NCI-H187 treated with DMSO at 0.1 percent for 48 hours (cell line): ENCODE measurements around the gene PDLIM1.

Experiments used
- DNase-seq: peaks from one replicate; lab custom pipeline; 2025; lab: John Stamatoyannopoulos, UW

Gene PDLIM1, protein sequence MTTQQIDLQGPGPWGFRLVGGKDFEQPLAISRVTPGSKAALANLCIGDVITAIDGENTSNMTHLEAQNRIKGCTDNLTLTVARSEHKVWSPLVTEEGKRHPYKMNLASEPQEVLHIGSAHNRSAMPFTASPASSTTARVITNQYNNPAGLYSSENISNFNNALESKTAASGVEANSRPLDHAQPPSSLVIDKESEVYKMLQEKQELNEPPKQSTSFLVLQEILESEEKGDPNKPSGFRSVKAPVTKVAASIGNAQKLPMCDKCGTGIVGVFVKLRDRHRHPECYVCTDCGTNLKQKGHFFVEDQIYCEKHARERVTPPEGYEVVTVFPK

DNA sequence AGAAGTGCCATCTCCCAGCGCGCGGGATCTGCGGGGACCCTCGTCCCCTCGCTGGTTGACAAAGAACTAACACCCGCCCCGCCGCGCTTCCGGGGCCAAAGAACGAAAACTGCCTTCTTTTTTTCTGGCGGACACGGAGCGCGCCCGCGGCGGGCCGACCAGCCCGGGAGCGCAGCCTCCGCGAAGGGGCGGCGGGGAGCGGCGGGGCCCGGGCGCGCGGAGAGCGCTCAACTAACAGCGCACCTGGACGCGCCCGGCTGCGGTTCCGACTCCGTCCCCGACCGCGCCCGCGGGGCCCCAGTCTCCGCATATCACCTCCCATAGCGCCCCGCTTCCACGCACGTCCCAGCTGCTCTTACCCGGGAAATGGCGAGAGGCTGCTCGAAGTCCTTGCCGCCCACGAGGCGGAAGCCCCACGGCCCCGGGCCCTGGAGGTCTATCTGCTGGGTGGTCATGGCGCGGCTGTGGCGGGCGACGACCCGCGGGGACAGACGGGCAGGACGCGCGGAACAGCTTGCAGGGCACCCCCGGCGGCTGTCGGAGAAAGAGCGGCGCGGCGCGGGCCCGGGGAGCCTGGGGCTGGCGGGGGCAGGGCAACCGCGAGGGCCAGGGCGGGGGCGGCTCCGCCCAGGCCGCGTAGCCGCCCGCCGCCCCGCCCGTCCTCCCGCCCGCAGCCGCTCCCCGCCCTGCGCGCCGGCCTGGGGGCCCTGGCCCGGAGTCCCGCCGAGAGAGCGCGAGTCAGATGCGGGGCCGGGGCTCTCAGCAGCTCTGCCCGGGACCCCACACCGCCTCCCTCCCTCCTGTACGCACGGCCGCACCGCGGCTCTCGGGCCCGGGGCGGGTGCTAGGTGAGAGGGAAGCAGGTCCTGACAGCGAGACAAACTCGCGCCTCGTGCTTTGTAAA is at the start of gene PDLIM1:
Gene PDLIM1 (minus strand): TSS at position 543 of the 904 bp plus-strand sequence. CDS start 88 bp downstream, at position 455.
- DNase-seq = no peak

DNA sequence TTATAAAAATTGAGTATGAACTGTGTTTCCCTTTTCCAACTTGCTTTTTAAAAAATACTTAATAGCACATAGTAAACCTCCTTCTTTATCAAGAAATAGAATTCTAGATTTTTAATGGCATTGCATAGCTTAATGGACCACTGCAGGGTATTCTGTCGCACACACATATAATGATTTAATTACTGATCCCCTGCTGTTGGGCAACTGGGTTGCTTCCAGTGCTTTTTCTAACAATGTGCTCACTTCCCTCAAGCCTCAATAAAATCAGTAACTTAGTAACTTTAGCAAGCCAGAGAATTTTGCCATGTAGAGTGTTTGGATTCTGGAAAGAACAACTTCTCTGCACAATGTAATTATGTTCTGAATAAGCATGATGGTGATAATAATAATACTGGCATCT is 49.1 kb upstream of the PDLIM1 start:
- no peak for DNase-seq

DNA sequence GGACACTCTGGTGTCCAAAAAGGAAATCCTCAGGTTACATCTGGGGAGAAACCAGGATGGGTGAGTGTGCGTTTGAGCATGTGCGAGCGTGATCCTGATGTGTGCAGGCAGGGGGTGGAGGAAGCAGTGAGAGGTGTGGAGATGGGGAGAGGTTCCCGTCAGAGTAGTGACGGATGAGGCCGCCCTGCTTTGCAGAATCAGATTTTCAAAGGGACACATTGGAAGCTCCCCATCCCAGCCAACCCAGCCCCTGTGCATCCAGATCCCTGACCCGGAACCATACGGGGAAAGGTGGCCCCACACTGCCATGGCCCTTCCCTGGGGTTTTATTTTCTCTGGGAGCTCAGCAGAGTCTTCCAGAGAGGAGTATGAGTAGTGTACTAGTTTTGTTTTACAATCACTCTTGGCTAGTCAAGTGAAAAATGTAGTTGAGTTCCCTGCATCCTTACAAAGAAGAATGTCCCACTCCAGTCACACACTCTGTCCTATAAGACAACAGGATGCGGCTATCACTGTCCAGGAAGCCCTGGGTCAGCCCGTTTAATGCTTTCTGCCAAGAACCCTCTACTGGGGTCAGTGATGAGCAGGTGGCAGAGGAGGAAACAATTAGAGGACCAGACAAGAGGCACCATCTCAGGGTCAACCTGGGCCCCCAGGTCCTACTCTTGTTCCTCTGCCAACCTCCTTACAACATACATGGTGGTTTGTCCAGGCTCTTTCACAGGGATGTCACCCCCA is 46.8 kb upstream of the PDLIM1 start:
- DNase-seq = no peak

DNA sequence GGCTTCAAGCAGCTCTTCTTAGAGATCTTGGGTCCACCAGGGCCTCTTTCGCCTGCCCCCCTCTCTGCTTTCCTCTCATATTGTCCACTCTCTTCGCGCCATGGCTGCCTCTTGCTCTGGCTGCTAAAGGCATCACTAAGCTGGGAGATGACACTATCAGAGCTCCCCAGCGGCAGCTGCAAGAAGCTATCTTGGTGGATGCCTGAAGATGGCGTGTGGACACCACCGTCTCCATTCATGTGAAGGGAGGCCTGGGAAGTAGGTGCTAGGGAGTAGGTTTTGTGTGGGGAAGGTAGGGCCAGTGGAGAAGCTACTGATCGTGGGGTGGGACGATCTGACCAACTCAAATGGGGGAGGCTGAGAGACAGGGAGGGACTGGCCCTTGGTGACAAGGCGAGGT is 45.9 kb upstream of the PDLIM1 start:
- DNase-seq = no peak

DNA sequence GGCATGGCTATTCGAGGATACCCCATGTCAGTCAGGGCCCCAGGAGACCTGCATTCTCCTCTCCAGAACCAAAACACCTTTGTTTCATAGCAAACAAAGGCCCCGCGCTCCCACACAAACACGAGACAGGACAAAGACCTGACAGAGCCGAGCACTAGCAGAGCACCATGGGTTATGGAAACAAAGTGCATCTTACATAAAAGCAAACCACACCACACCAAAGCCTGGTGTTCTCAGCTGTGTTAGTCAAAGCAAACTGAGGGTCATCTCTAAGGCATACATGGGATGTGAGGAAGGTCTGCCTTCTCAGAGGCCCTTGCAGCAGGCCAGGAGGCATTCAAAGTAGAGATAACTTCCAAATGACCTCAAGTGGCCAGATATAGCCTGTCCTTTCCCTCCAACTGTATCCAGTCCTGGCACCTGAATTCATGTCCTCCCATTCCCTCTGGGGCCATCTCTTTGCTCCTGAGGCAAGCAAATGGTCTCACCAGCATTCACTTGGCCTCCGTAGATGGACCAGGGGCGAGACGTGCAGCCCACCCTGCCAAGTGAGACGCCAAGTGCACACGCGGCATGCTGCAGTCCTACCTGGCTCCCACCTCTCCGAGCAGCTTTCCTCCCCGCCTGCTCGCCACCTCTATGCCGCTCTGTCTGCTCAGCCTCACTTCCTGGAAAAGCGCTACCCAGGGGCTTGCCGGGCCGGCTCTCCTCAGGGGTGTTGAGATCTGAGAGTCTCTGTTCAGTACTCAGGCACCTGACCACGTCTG is 45.3 kb upstream of the PDLIM1 start:
- no peak for DNase-seq

DNA sequence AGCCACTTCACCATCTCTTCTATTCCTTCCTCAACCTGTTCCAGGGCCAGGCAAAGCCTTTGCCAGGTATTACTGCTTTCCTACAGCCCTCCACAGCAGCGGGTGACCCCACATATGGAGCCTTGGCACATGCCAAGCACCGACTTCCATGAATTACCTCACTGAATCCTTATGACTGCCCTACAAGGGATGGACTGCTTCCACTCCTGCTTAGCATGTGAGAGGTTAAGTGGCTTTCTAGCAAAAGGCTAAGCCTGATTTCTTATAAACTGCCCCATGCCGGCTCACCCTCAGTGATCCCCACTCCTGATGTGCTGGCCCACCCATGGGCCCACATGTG is 44.0 kb upstream of the PDLIM1 start:
- DNase-seq = no peak

DNA sequence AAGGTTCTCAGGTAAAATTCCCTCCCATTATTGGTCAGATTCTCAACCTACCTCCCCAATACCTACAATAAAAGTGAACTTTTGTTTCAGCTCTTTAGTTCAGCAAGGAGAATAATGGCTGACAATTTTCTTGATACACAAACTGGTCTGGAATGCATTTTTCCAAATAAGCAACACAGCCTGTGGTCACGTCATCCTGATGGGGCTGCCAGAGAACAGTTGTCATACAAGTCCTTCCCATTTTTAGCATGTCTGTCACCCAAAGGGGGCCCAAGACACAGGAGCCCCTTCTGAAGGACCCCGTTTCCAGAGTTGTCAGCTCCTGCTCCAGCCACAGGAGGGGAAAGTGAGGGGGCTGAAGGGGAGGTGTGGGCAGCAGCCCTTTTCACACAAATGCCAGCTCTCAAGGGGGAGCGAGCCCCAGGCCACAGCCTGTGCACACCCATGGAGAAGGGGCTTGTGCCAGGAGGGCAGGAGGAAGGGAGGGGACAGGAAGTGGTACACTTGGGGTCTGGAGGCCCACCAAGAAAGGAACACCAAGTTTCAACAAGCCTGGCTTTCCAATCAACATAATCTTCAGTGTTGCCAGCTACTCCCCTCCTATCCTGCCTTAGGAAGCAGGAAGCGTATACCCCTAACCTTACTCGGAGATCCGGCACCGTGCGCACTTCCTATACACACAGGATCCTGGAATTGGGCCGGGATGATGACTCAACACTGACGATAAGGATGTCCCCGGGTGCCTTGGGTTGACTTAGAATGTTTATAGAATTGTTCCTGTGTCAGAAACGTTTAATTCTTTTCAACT is 43.4 kb upstream of the PDLIM1 start:
- DNase-seq = no peak

DNA sequence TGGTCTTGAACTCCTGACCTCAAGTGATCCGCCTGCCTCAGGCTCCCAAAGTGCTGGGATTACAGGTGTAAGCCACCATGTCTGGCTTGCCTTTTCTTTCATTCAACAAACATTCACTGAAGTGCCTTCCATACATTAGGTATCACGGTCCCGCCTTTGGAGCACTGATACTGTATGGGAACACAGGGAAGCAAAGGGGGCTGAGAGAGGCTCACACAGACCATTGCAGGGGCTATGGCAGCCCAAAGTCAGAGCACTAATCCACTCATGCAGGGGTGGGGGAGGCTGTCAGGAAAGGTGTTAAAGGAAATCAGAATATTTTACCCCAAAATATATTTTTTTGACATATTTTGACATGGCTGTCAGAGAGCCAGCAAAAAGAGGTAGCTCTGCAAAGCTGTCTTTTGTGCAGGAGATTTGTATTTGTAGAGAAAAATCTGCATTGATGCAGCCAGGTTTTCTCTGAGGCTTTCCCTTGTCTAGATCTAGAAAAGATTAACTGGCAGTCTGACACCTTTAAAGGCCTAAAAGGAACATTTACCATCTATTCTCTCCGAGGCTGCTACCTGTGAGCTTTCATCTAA is 42.0 kb upstream of the PDLIM1 start:
- DNase-seq = no peak

DNA sequence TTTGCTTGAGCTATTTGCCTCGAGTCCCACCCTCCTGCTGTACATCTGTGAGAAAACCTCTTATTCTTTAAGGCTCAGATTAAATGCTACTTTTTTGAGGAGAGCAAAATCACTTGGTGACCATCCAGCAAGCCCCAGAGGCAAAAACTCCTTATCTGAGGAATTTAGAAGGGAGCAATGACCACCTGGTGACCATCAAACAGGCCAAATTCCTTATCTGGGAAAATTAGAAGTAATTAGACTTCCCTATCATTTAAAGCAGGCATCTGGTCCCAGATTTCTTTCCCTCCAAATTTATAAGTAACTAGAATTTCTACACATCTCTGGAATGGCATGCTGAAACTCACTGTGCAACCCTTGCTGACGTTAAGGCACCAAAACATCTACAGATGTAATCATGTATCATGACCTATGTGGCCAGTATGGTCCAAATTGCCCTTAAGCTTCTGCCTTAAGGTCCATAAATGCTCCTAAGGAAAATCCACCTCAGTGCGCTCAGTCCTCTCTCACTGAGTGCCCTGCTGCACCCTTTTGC is 40.9 kb upstream of the PDLIM1 start:
- DNase-seq = no peak

DNA sequence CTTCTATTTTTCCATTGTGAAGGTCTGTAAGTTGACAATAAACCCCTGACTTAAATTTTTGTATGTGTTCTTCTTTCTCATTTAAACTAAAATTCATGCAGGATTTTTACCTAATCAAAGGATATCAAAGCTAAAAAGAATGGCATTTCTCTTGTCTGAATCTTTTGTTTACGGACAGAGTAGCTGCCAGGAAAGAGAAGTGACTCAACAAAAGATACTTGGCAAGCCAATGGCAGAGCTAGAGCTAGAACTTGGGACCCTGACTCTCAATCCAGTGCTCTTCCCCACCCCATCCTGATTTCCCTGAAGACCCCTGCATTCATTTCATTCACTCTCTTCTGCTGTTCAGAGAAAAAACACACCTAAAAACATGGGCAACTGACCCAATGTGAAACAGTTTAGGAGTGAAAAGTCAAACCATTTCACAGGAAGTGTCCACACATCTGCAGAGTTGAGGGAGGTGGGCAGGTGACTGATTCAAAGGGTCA is 40.2 kb upstream of the PDLIM1 start:
- no peak for DNase-seq

DNA sequence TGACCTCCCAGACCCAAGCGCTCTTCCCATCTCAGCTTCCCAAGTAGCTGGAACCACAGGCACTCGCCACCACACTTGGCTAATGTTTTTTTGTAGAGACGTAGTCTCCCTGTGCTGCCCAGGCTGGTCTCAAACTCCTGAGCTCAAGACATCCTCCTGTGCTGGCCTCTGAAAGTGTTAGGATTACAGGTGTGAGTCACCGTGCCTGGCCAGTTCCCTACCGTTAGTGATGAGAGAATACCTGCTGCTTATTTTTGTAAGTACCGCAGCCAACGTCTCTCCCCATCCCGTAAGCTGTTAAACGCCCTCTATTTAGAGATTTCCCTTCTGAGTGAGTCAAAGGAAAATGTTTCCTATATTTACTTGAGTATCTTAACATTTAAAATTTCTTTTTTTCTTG is 38.5 kb upstream of the PDLIM1 start:
- DNase-seq = no peak

DNA sequence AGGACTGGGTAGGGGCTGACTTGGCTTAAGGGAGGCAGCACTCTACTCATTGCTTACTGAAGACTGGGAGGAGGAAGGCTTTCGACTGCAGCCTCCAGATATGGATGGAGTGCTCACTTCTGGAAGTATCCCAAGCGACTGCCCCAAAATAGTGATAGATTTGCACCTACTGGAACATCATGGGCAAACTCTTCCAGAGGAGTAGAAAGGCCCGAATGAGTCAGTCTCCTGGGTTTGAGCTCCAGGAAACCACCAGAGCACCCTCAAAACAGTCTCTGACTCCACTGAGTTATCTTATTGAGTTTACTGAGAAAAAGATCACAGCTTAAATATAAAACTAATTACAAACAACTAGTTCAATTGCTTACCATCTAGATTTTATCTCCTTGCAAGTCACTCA is 37.2 kb upstream of the PDLIM1 start:
- DNase-seq = no peak

DNA sequence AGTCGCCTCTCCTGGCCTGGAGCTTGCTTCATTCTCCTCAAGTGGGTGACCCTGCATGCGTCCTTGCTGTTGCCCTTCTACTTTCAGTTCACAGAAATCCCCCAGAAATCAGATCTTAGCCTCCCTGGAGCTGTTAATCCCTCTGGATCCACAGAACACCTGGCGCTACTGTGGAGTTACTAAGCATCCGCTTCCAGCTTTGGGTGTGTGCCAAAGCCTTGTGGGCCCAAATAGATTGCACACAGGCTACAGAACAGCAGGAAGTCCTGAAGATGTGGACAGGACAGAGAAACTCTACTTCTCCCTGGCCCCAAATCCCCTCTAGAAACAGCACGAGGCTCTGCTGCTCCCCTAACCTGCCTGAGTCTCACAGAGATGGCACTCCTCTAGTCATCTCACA is 36.6 kb upstream of the PDLIM1 start:
- DNase-seq = no peak

DNA sequence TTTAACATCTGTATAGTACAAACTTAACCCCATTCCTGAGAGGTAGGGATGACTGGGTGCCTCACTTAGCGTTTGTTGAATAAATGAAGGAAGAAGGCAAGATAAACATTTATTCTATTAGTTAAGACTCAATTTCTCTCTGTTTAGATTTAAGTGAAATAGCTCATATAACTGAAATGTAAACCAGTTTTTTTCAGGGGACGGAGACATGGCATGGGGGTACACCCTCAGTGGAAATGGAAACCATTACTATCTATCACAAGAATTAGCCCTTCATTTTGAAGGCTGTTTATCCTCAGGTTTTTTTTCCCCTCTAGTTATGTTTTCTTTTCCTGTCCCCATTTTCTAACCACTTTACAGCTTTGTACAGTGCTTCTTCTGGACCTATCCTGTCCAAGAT is 35.6 kb upstream of the PDLIM1 start:
- no peak for DNase-seq

DNA sequence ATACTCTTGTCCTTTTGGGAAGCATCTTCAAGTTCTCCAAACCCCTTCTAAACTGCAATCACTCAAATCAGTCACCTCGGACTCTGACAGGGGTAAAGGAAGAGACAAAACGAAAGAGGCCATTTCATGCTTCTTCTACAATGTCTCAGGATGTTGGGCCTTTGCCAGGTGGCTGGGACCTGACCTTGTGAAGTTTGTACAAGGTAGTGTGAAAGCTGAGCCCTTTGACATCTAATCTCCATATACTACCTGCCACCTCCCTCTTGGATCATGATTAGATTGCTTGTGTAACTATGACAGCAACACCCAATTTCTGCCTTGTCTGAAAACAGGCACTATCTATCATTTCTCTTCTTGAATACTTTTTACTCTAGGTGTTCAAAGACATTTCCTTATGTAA is 35.1 kb upstream of the PDLIM1 start:
- DNase-seq = no peak

DNA sequence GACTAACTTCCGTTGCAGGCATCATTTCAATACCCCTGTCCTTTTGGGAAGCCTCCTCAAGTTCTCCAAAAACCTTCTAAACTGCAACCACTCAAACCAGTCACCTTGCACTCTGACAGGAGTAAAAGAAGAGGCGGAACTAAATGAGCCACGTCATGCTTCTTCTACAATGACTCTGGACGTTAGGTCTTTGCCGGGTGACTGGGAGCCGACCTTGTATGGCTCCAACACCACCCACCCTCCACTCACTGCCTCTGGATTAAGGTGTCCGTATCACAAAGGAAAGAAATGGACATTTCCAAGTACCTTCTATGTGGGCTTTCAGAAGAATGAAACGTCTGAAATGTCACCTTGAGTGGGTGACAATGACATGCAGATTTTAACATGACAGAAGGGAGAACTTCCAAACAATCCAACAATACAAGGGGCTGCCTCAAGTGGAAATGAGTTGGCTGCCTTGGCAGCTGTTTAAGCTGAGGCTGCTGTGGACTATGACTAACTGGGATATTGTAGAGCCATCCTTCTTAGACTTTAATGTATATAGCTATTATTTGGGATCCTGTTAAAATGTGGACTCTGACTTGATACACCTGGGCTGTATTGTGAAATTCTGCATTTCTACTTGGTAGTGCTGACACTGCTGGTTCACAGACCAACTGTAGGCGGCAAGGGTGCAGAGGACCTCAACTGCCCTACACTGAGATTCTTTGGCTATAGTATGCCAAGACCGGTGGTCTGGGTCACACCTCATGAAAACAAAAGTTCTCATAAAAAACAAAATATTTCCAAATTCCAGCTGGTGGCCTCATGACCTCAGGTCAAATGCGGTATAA is 33.8 kb upstream of the PDLIM1 start:
- no peak for DNase-seq

DNA sequence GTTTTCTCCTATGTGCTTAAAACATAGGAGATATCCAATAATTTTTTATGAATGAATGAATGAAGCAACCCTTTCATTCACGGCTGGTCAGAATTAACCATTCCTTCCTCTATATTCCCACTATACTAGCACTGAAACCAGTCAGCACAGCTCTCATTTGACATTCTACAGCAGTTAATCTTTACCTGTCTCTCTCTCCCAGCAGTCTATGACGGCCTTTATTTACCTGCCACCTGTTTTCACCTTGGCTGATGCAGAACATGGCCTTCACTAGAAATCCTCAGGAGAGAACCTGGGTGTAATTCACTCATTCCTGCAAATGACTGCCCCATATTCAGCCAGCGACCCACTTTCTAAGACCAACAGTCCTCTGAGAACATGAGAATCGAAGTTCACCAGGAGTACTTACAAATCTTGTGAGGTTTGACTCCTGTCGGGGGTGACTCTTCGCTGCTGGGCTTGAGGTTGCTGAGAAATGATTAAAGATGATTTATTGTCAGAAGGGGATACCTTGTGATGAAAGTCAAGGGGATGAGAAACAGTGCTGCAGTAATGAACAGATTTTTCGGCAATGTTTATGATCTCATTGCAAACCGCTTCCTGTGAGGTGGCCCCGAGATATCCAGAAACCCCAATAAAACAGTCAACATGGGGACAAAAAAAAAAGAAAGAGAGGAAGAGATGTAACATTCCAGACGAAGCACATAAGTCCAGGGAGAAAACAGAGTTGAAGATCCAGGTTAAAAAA is 30.9 kb upstream of the PDLIM1 start:
- DNase-seq = no peak

DNA sequence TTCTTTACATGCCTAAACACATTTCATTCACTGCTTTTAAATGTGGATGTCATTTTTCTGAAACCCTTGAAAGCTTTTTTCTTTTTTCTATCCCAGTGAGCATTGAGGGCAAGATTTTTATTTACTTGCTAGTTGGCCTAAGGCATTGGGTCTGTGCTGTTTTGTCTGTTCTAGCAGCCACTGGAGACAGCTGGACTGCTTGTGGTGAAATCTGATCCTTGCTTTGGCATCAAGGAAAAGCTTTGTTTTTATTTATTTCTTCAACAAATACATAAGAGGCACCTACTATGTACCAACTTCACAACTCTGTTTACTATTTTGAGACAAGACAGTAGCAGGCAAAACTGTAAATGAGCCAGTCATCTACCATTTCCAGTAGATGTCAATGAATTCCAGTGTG is 28.4 kb upstream of the PDLIM1 start:
- DNase-seq = no peak

DNA sequence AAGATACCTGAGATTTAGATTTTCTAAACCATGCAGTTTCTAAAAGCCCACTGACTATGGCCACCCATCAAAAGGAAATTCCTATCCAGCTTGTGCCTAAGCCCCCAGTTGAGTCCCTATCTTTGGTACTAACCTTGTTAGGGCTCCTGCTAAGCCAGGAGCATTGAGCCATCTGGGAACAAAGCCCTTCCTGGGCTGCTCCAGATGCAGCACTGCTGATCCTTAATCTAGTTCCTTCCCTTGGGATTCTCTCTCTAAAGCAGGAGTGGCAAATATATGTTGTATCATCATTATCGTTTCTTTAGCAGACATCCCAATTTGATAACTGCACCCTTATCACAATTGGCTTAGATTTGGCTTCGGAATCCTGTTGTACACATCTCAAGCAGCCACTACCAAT is 24.7 kb upstream of the PDLIM1 start:
- DNase-seq = no peak
